Spleen (tissue), 11 donors: ENCODE data around the gene PDE8A. TPM values are rescaled to one million over a fixed set of nuclear protein-coding genes. Genes with fewer than 3 reads are reported as not detected.
"Not testable (repeated sequence)": the region's sequence is repeated elsewhere in the genome, so short reads cannot be mapped to it uniquely, and the experiment has no call there.

Experiments
- DNase-seq: peaks from one replicate; pipeline ENCODE4 v3.0.0-alpha.2; 2020
- H3K27ac ChIP-seq, 8 donors: fragments of 200-600 bp; sonication (generic) in 7 of 8; 1 replicate in 4 of 8; 2 replicates in 4 of 8; pipeline versions ENCODE4 v1.5.0 to v1.8.0; 2016 to 2021; ENCODE audit warnings: inconsistent platforms in 4 of 8, mild to moderate bottlenecking in 4 of 8, moderate library complexity in 1 of 8
- H3K27me3 ChIP-seq, 7 donors: fragments of 200-600 bp; sonication (generic) in 6 of 7; replicated peaks in 1 of 7; 1 replicate in 4 of 7; 2 replicates in 3 of 7; pipeline versions ENCODE4 v1.5.0 to v1.8.0; 2016 to 2021; ENCODE audit warnings: inconsistent platforms in 3 of 7, mild to moderate bottlenecking in 1 of 7
- H3K36me3 ChIP-seq, 6 donors: fragments of 200-600 bp; sonication (generic) in 5 of 6; 1 replicate in 4 of 6; 2 replicates in 2 of 6; pipeline versions ENCODE4 v1.5.0 to v1.8.0; 2016 to 2021; ENCODE audit warnings: inconsistent platforms in 2 of 6
- H3K4me1 ChIP-seq, 6 donors: fragments of 200-600 bp; sonication (generic) in 5 of 6; 1 replicate in 3 of 6; 2 replicates in 3 of 6; pipeline versions ENCODE4 v1.5.0 to v1.8.0; 2016 to 2021; ENCODE audit warnings: inconsistent platforms in 3 of 6
- H3K4me3 ChIP-seq, 8 donors: fragments of 200-600 bp; sonication (generic) in 7 of 8; 1 replicate in 4 of 8; 2 replicates in 4 of 8; pipeline versions ENCODE4 v1.5.0 to v1.8.0; 2016 to 2021; ENCODE audit warnings: inconsistent platforms in 4 of 8, mild to moderate bottlenecking in 4 of 8, moderate library complexity in 2 of 8
- H3K9me3 ChIP-seq, 8 donors: fragments of 200-600 bp; sonication (generic) in 7 of 8; 1 replicate in 4 of 8; 2 replicates in 4 of 8; pipeline versions ENCODE4 v1.5.0 to v1.8.0; 2016 to 2021; ENCODE audit warnings: inconsistent platforms in 4 of 8
- CTCF ChIP-seq, 11 experiments: fragments of 200-600 bp in 7 of 11; fragments of 450-650 bp in 4 of 11; sonication (generic) in 4 of 11; IDR thresholded peaks in 8 of 11; conservative IDR thresholded peaks in 3 of 11; 1 replicate in 7 of 11; 2 replicates in 4 of 11; pipeline versions ENCODE4 v1.4.0 to v1.8.0; 2016 to 2021; ENCODE audit warnings: antibody characterized with exemption in 11 of 11, inconsistent platforms in 4 of 11, mild to moderate bottlenecking in 1 of 11
- POLR2A ChIP-seq, 3 donors: fragments of 450-650 bp; IDR thresholded peaks; one replicate each; pipeline ENCODE4 v1.5.1; 2017; ENCODE audit warnings: antibody characterized with exemption in 3 of 3, mild to moderate bottlenecking in 1 of 3
- POLR2AphosphoS5 ChIP-seq, 3 donors: sonication (generic); formaldehyde crosslinking; IDR thresholded peaks; one replicate each; pipeline ENCODE4 v1.5.1; 2017; ENCODE audit warnings: antibody characterized with exemption in 3 of 3
- WGBS, 5 donors: extraction: QIAGEN DNeasy Blood & Tissue Kit in 3 of 5; methylation state at CpG; one replicate each; pipeline versions ENCODE4 v1.1.5 to v1.1.7; 2013 to 2018; 5-methylcytosine and 5-hydroxymethylcytosine counted together
- intact Hi-C: fragments of 100-400 bp; cut with DNase I; formaldehyde crosslinking; loops from one replicate; pipeline ENCODE4 v1.15.0; 2023; ENCODE audit warnings: low total_unique reads
- polyA plus RNA-seq, 3 donors: library from polyadenylated mRNA; stranded (reverse); fragments of 200-250 nt; gene quantifications; one replicate each; pipeline ENCODE4 v1.2.1, GENCODE V29; 2013
- total RNA-seq, 7 donors: library from RNA; depleted of rRNA in 3 of 7; stranded (reverse); fragments of >200 nt in 3 of 7; fragmentation: NEBNext Ultra II Directional in 4 of 7; extraction: Animal tissue kit (Norgen Biotek cat#: 25700) in 4 of 7; gene quantifications; one replicate each; pipeline versions ENCODE4 v1.1.0 to v1.2.1, GENCODE V29; 2016 to 2021
- donor health status: healthy with polysubstance abuse.
- donor health status: DM: no; HTN: no; CAD: no; lungs with moderate emphysema.
- donor health status: DM: no; HTN: no; CAD: no.
- donor health status: Bipolar disorder and iron deficiency.
- donor health status: healthy.
- donor health status: DM: no; HTN: no; CAD: no.
- donor health status: DM: yes; HTN: yes; CAD: no.

The PDE8A gene
- total and polyA plus RNA-seq, 10 donors = 13.2 to 52.2 (median 30.6) TPM

GRCh38 chr15:84990507-84990906 lies 8.9 kb downstream of the PDE8A start:
- peaks cover 8 to 82% (median 41%) of the 10 kb centered on the region in 6 donors for H3K4me1 ChIP-seq
- intact Hi-C loops = no loop called here
- 76 to 91% (median 86%) methylated on average over 1 of the region's 1 CpG for WGBS, 5 donors

GRCh38 chr15:84991014-84991712 lies 9.5 kb downstream of the PDE8A start:
- peaks cover 8 to 76% (median 37%) of the 10 kb centered on the region in 6 donors for H3K4me1 ChIP-seq
- DNase-seq = no peak
- TF ChIP-seq POLR2AphosphoS5 (IDR thresholded peaks at IDR 0.05) (no peak), POLR2A (IDR thresholded peaks at IDR 0.05) (no peak), CTCF (IDR thresholded peaks at IDR 0.05 in 8 of 11, conservative IDR thresholded peaks at IDR 0.05 in 3 of 11) (no peak)
- peak overlapping the region in 2 of 8 donors; percentile 6 to 17 for H3K27ac ChIP-seq
- H3K36me3 ChIP-seq = no peaks in the 10 kb centered on the region
- no peaks in the 10 kb centered on the region for H3K9me3 ChIP-seq
- H3K27me3 ChIP-seq = no peaks in the 10 kb centered on the region
- no peak overlapping the region for H3K4me3 ChIP-seq
- 52 to 64% (median 59%) methylated on average over 4 of the region's 4 CpGs for WGBS, 5 donors
- intact Hi-C loops = no loop called here

More at GRCh38 chr15:84990507-84990906, 8.9 kb downstream of the PDE8A start:
- TF ChIP-seq POLR2A (IDR thresholded peaks at IDR 0.05) (no peak), POLR2AphosphoS5 (IDR thresholded peaks at IDR 0.05) (no peak), CTCF (IDR thresholded peaks at IDR 0.05 in 8 of 11, conservative IDR thresholded peaks at IDR 0.05 in 3 of 11) (no peak)
- Histone ChIP-seq H3K9me3 (no peaks in the 10 kb centered on the region), H3K4me3 (no peak overlapping the region), H3K27me3 (no peaks in the 10 kb centered on the region), H3K27ac (peak overlapping the region in 1 of 8 donors; percentile 17), H3K36me3 (no peaks in the 10 kb centered on the region)
- no peak for DNase-seq

- Histone ChIP-seq H3K4me3 (no peak overlapping the region), H3K9me3 (no peaks in the 10 kb centered on the region), H3K27me3 (no peaks in the 10 kb centered on the region), H3K4me1 (peaks cover 8 to 65% (median 37%) of the 10 kb centered on the region in 6 donors), H3K36me3 (no peaks in the 10 kb centered on the region), H3K27ac (no peak overlapping the region)
- 82 to 92% (median 89%) methylated on average over 4 of the region's 4 CpGs for WGBS, 5 donors
- TF ChIP-seq POLR2AphosphoS5 (IDR thresholded peaks at IDR 0.05) (no peak), POLR2A (IDR thresholded peaks at IDR 0.05) (no peak), CTCF (IDR thresholded peaks at IDR 0.05 in 8 of 11, conservative IDR thresholded peaks at IDR 0.05 in 3 of 11) (no peak)
- intact Hi-C loops = no loop called here
- no peak for DNase-seq
Measured at GRCh38 chr15:84992157-84992944, 10.7 kb downstream of the PDE8A start.

- no peak for DNase-seq
- 85 to 96% (median 89%) methylated on average over 1 of the region's 1 CpG for WGBS, 5 donors
- H3K4me3 ChIP-seq = no peak overlapping the region
- no peak for TF ChIP-seq POLR2AphosphoS5 (IDR thresholded peaks at IDR 0.05)
- no peak for TF ChIP-seq POLR2A (IDR thresholded peaks at IDR 0.05)
- TF ChIP-seq CTCF (IDR thresholded peaks at IDR 0.05 in 8 of 11, conservative IDR thresholded peaks at IDR 0.05 in 3 of 11) = no peak
- H3K27ac ChIP-seq = no peak overlapping the region
- no peaks in the 10 kb centered on the region for H3K36me3 ChIP-seq
- intact Hi-C loops = no loop called here
- H3K9me3 ChIP-seq = no peaks in the 10 kb centered on the region
- peaks cover under 1 to 52% (median 20%) of the 10 kb centered on the region in 6 donors for H3K4me1 ChIP-seq
- no peaks in the 10 kb centered on the region for H3K27me3 ChIP-seq
Measured at GRCh38 chr15:84996055-84996454, 14.4 kb downstream of the PDE8A start.

GRCh38 chr15:84996714-84997113 lies 15.1 kb downstream of the PDE8A start:
- peaks cover 0 to 51% (median 19%) of the 10 kb centered on the region in 6 donors for H3K4me1 ChIP-seq
- H3K9me3 ChIP-seq, H3K27ac ChIP-seq, H3K36me3 ChIP-seq, intact Hi-C loops, H3K4me3 ChIP-seq, H3K27me3 ChIP-seq, DNase-seq: not testable (repeated sequence)
- 77 to 98% (median 91%) methylated on average over 5 of the region's 5 CpGs for WGBS, 5 donors

- H3K4me3 ChIP-seq, DNase-seq, H3K27me3 ChIP-seq, H3K9me3 ChIP-seq, H3K36me3 ChIP-seq, intact Hi-C loops, H3K27ac ChIP-seq: not testable (repeated sequence)
- H3K4me1 ChIP-seq = peaks cover 0 to 52% (median 20%) of the 10 kb centered on the region in 6 donors
- 67 to 100% (median 97%) methylated on average over 3 of the region's 3 CpGs for WGBS, 5 donors
Measured at GRCh38 chr15:84997214-84997613, 15.6 kb downstream of the PDE8A start.
